ENCODE data around the gene DUSP28.

DUSP28 gene

DNA sequence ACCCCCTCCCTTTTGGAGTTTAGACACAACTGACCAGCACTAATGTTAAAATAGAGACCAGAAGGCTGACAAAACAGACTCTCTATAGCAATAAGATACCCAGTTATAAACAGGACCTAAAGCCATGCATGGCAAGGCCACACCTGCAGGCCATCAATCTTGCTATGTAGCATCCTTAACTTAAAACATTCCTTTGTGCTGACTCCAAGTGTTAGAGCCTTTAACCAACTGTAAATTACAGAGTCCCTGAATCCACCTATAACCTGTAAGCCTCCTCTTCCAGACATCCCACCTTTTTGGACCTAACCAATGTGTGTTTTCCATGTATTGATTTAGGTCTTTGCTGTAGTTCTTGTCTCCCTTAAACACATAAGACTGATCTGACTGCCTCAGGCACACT lies 20.3 kb upstream of the DUSP28 start:
- no peak overlapping the region for H3K27ac ChIP-seq (ENCODE audit: low read depth, low read length, poor library complexity, severe bottlenecking)
- no peak overlapping the region for H3K4me2 ChIP-seq (ENCODE audit: low read length)
- H3K9me3 ChIP-seq (ENCODE audit: low read length): peaks cover 5% of the 10 kb centered on the region; the same call in 1 of the 2 replicates
- no peaks in the 10 kb centered on the region for H3K9me2 ChIP-seq (ENCODE audit: low read depth, low read length)
- no peak overlapping the region for H2AFZ ChIP-seq (ENCODE audit: low read length)
- no peaks in the 10 kb centered on the region for H3K79me2 ChIP-seq (ENCODE audit: insufficient read depth, low read length)
- no peaks in the 10 kb centered on the region for H4K20me1 ChIP-seq (ENCODE audit: insufficient read depth, low read length)
- no peak overlapping the region for H3K4me3 ChIP-seq (ENCODE audit: low read depth, low read length, poor library complexity, severe bottlenecking)
- peaks cover 44% of the 10 kb centered on the region for H3K36me3 ChIP-seq (ENCODE audit: insufficient read depth, low read length)
- no peaks in the 10 kb centered on the region for H3F3A ChIP-seq (ENCODE audit: insufficient read depth, low read length)
- H3K27me3 ChIP-seq (ENCODE audit: insufficient read depth, low read length): no peaks in the 10 kb centered on the region
- no peak overlapping the region for H3K9ac ChIP-seq (ENCODE audit: low read length)
- no peaks in the 10 kb centered on the region for H3K4me1 ChIP-seq (ENCODE audit: insufficient read depth, low read length, severe bottlenecking)
- TF ChIP-seq, protein P1, sequence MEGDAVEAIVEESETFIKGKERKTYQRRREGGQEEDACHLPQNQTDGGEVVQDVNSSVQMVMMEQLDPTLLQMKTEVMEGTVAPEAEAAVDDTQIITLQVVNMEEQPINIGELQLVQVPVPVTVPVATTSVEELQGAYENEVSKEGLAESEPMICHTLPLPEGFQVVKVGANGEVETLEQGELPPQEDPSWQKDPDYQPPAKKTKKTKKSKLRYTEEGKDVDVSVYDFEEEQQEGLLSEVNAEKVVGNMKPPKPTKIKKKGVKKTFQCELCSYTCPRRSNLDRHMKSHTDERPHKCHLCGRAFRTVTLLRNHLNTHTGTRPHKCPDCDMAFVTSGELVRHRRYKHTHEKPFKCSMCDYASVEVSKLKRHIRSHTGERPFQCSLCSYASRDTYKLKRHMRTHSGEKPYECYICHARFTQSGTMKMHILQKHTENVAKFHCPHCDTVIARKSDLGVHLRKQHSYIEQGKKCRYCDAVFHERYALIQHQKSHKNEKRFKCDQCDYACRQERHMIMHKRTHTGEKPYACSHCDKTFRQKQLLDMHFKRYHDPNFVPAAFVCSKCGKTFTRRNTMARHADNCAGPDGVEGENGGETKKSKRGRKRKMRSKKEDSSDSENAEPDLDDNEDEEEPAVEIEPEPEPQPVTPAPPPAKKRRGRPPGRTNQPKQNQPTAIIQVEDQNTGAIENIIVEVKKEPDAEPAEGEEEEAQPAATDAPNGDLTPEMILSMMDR (IDR thresholded peaks at IDR 0.05; ENCODE audit: low read length): no peak
- no peak for TF ChIP-seq EZH2 (IDR thresholded peaks at IDR 0.05; ENCODE audit: borderline replicate concordance, low read length)

DNA sequence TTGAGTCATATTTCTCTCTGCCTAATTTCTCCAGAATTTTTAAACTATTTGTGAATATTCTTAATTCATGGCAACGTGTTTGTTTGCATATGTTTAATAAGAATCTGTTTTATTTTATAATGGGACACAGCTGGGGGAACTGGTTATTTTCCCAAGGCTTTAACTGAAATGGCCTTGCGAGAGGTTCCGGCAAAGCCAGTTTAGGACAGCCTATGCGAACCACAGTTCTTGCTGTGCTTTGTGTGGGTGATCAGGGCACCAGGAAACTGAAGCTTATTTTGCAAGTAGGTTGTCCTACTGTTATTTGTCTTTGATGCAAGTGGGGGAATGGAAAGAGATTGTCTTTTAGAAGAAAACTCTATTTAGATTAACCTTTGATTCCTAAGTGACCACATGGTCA lies 8.9 kb upstream of the DUSP28 start:
- Histone ChIP-seq H3K79me2 (ENCODE audit: insufficient read depth, low read length) (no peaks in the 10 kb centered on the region), H4K20me1 (ENCODE audit: insufficient read depth, low read length) (no peaks in the 10 kb centered on the region), H3K27ac (ENCODE audit: low read depth, low read length, poor library complexity, severe bottlenecking) (no peak overlapping the region), H3K4me2 (ENCODE audit: low read length) (no peak overlapping the region), H3K4me3 (ENCODE audit: low read depth, low read length, poor library complexity, severe bottlenecking) (no peak overlapping the region), H3K36me3 (ENCODE audit: insufficient read depth, low read length) (peaks cover 41% of the 10 kb centered on the region), H3K9me2 (ENCODE audit: low read depth, low read length) (no peaks in the 10 kb centered on the region), H3K9me3 (ENCODE audit: low read length) (peaks cover 8% of the 10 kb centered on the region; the same call in 1 of the 2 replicates), H2AFZ (ENCODE audit: low read length) (no peak overlapping the region), H3K27me3 (ENCODE audit: insufficient read depth, low read length) (no peaks in the 10 kb centered on the region), H3K9ac (ENCODE audit: low read length) (no peak overlapping the region), H3K4me1 (ENCODE audit: insufficient read depth, low read length, severe bottlenecking) (no peaks in the 10 kb centered on the region), H3F3A (ENCODE audit: insufficient read depth, low read length) (no peaks in the 10 kb centered on the region; the same call in 1 of the 2 replicates)
- TF ChIP-seq, protein P1 (IDR thresholded peaks at IDR 0.05; ENCODE audit: low read length): no peak
- no peak for TF ChIP-seq EZH2 (IDR thresholded peaks at IDR 0.05; ENCODE audit: borderline replicate concordance, low read length)

DNA sequence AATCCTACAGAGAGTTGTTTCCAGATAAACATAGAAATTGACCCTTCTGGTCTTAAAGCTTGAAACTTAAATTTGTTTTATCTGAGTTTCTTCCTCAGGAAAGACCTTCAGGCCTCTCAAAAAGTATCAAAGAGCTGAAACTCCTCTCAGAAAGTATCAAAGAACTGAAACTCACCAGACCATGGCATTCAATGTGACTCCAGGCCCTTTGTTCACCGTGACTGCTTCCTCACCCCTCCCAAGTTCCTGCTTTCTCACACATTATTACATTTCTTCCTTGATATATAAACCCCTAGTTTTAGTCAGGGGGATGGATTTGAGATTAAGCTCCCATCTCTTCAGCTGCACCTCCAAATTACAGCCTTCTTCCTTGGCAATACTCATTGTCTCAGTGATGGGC lies 8.3 kb upstream of the DUSP28 start:
- Histone ChIP-seq H3K27ac (ENCODE audit: low read depth, low read length, poor library complexity, severe bottlenecking) (no peak overlapping the region), H3K4me2 (ENCODE audit: low read length) (no peak overlapping the region), H3K79me2 (ENCODE audit: insufficient read depth, low read length) (no peaks in the 10 kb centered on the region), H3K4me3 (ENCODE audit: low read depth, low read length, poor library complexity, severe bottlenecking) (no peak overlapping the region), H3K9ac (ENCODE audit: low read length) (no peak overlapping the region), H3K36me3 (ENCODE audit: insufficient read depth, low read length) (peaks cover 41% of the 10 kb centered on the region), H3K4me1 (ENCODE audit: insufficient read depth, low read length, severe bottlenecking) (no peaks in the 10 kb centered on the region), H4K20me1 (ENCODE audit: insufficient read depth, low read length) (no peaks in the 10 kb centered on the region), H3K9me3 (ENCODE audit: low read length) (peaks cover 8% of the 10 kb centered on the region; the same call in 1 of the 2 replicates), H3K9me2 (ENCODE audit: low read depth, low read length) (no peaks in the 10 kb centered on the region), H3K27me3 (ENCODE audit: insufficient read depth, low read length) (no peaks in the 10 kb centered on the region), H2AFZ (ENCODE audit: low read length) (no peak overlapping the region), H3F3A (ENCODE audit: insufficient read depth, low read length) (no peaks in the 10 kb centered on the region; the same call in 1 of the 2 replicates)
- no peak for TF ChIP-seq EZH2 (IDR thresholded peaks at IDR 0.05; ENCODE audit: borderline replicate concordance, low read length)
- TF ChIP-seq, protein P1 (IDR thresholded peaks at IDR 0.05; ENCODE audit: low read length): no peak

Measured in OCI-LY1 (cell line).